ENCODE results near the gene SS18L1.

SS18L1 gene

DNA sequence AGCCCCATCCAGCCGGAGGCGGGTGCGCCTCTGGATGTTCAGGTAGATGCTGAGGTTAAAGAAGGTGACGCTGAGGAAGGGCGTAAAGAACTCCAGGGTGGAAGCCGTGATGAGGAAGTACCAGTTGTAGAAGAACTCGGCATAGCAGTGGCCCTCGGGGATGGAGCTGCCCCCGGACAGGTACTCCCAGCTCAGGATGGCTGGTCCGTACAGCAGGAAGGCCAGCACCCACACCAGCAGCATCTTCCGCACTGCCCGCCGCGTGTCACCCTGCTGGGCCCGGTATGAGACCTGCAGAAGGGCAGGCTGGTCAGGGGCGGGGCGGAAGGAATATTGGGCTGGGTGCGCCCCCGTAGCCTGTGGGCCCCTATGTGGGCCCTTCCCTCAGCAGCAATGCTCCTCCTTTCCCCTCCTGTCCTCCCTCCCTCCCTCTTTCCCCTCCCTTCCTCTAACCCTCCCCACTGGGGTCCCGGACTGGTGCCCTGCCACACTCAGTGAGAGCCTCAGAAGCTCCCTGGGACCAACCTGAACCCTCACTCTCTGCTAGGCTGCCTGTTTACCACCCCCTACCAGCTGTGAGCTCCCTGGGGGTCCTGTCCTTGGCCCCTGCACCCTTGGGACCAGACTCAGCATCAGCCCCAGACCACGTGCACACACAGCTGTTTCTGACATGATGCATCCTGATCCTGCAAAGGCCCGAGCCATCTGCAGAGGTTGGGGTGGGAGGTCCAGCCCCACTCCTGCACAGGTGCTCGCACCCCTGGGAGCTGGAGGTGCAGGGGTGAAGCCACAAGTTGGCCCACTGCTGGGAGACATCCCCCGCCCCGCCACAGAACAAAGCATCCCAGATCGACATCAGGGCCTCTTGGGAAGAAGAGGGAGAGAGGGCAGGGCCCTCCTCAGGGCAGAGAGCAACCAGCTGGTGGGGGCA, 73.3 kb downstream of the SS18L1 start:
- DNase-seq: no peak

- DNase-seq: no peak
These were observed 74.6 kb downstream of the SS18L1 start for GRCh38 chr20:62217913-62218773.

DNA sequence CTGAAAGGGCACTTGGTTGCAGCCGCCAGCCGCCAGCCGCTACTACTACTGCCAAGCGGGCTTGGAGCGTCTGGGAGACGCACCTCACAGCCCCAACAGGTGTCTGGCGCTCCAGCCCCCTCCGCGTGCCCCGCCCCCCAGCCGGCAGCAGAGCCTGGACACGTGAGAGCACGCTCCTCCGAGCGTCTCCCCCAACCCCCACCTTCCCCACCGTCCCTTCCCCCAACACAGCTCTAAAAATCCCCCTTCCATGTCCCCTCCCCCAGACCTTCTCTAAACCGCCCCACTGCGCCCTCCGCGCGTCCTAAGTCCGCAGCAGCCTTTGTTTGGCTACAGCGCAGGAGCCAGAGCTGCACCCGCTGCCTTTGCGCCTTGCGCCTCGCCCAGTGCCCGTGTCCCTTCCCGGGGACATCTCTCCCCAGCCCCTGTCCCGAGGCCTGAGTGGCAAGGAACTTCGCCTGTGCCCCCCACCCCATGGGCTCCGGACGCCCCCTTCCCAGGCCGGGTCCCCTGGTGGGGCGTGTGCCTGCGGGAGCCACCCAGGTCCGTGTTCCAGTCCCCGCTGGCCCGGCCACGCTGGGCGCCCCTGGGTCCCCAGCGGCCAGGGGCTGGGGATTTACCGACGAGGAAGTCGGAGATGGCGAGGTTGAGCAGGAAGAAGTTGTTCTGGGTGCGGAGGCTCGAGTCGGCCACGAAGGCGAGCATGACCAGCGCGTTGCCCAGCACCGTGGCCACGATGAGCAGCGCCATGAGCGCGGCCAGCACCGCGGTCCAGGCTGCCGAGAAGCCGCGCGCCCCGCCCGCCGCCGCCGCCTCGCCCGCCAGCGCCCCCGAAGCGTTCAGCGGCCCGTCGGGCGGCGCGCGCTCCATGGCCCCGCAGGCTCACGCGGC, 75.8 kb downstream of the SS18L1 start:
- no peak for DNase-seq

DNA sequence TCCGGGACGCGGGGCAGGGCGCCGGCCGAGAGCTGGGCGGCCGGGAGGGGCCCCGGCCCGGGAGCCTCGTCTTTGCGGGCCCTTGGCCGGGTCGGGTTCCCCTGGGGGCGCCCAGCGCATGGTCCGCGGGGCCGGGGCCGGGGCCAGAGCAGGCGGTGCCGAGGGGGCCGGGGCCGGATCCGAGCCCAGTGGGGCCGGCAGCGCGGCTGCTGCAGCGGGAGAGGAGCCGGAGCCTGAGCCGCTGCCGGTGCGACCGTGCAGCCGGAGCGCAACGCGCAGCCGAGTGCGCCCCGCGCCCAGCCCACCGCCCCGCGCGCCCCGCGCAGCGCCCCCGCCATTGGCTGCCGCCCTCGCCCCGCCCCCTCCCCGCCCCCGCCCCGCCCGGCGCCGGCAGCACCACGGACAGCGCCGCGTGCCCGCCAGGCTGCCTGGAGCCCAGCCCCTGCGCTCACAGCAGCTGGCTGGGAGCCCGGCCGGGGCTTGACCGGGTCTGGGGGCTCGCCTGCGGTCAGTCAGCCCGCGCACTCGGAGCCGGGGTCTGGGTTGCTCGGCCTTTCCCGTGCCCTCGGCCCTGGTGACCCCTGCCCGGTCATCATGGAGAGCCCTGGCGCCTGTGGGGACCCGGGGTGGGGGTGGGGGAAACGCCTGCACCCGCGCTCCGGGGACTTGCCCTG, 76.6 kb downstream of the SS18L1 start, which contains the start of gene HRH3:
TSS of gene HRH3 (minus strand) at position 287 of the 674 bp plus-strand sequence. CDS start 308 bp downstream, outside the sequence.
- no peak for DNase-seq

GRCh38 chr20:62220666-62221568, 77.3 kb downstream of the SS18L1 start:
- no peak for DNase-seq

DNA sequence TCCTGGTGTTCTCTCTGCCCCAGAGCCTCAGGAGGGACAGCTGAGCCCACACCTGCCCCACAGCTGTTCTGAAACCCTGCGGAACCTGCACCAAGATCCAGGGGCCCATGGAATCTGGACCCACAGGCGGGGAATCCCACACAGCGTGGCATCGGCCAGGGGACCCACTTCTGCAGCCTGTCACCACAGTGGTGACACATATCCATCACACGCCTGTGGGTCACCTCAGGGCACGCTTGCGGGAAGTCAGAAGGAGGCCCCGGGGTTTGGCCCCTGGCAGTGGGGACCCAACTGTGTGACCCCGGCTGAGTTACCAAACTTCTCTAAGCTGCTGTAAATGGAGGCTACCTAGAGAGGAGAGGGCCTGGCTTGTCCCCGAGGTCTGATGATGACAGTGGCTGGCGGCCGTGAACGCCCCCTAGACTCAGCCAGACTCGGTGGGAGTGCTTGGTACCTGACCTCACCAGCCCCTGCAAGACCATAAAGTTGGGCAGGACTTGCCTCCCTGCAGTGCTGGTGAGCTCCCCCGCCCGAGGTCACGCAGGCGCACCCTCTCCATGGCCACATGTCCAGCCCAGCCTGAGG, 78.8 kb downstream of the SS18L1 start:
- DNase-seq: no peak

- no peak for DNase-seq
These were observed 79.4 kb downstream of the SS18L1 start for GRCh38 chr20:62222972-62223371.

DNA sequence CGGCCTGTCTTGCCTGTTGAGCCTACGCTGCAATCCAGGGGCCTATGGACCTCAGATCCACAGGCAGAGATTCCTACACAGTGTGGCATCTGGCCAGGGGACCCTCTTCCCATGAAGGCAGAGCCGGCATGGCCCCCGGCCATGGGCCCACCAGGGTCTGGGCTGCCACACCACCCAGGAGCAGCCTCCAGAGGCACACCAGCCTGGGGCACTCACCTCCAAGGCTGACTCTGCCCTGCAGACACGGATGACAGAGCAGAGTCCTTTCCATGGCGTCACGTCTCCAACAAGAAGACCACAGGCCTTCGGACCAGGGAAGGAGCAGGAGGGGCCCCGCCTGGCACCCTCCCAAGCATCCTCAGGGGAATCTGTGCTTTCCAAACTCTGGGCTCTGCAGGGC, 80.0 kb downstream of the SS18L1 start:
- no peak for DNase-seq

GRCh38 chr20:62224113-62224855, 80.7 kb downstream of the SS18L1 start:
- DNase-seq: no peak

DNA sequence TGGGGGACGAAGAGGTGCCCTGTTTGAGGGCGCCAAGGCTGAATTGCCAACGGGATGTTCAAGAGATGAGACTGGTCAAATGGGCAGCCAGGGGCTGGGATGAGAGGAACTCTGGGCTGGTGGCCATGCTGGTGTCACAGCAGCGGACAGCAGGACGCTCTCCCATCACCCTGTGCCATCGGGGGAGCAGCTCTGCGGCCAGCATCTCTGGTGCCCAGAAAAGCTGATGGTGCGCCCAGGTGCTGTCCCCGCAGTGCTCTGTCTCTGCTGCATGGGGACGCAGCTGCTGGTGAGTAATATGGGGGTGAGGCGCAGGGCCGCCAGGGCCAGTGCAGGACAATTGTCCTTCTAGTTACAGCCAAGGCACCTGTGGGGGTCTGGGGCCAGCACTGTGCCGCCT, 81.5 kb downstream of the SS18L1 start:
- DNase-seq: no peak

DNA sequence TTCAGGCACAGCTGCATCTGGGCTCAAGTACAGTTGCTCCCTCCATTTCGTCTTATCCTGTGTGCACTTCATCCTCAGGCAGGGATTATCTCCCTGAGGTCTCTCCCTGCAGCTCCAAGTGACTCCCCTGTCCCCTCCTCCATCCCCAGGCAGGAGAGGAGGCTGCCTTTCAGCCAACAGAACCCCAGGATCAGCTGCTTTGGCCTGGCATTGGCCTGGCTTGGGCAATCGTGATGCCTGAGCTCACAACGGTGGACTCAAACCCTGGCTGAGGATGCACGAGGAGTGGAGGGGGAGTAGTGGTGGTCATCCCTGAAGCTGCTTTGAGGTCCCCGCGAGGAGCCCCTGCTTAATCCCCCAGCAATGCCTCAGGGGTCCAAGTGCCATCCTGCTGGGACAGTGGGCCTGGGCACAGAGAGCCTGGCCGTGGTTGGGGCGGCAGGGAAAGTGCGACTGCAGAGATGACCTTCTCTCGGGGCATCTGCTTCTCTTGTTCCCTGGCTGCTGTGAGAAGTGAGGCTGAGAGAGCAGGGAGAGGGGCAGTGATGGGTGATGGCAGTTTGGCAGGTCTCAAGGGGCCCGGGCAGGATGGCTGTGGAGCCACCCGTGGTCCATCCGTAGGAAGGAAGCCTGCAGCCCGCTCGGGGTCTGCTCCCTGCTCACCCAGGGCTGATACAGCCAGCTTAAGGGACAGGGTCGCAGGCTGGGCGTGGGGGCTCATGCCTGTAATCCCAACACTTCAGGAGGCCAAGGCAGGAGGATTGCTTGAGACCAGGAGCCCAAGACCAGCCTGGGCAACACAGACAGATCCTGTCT, 82.5 kb downstream of the SS18L1 start:
- DNase-seq: no peak

DNA sequence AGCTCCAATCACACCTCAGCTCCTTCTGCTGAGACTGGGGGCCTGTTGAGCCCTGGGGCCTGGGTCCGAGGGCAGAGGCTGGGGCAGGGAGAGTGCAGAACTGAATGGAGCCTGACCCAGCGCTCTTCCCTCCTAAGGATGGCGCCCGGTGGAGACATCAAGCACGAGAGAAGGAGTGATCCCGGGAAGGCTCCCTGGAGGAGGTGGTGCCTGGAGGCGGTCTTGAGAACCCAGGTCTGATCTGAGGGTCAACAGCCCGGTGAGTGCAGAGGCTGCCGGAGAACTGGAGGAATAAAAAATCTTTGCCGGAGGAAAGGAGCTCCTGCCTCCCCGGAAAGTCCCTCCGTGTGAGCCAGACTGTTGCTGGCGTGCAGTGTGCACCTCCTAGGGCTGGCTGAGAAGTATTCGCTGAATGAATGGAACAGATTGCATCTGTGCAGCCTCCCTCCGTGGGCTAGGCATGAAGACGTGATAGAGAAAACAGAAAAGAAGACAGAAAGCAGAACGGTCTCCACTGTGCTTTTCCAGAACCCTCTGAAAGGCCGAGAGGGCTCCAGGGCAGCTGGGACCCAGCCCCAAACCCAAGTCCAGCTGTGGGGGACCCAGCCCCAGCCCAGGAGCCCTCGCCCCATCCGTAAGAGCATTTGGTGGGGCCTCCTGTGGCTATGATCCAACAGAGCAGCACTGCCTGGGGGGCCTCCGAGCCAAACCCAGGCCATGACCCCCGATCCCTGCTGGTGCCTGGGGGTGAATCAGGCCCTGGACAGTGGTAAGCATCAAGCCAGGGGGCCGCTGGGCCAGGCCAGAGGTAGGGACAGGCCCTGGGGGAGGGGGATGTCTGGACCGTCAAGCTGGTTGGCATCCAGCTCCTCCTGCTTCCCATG, 83.4 kb downstream of the SS18L1 start:
- no peak for DNase-seq

DNA sequence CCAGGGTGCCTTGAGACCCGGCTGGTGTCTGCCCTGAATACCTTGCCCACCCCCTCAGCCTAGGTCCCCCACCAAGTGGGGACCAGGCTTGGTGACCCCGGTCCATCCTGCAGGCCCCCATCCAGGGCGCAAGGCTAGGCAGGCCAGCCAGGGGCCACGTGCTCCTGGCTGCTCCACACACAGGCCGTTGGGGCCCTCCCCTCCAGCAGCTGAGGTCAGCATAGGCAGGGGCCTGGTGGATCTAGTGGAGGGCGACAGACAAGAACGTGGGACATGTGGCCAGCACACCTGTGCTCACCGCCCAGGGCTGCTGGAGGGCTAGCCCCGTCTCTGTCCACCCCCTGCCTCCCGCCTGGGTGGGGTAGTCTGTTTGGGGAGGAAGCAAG, 84.0 kb downstream of the SS18L1 start:
- no peak for DNase-seq

DNA sequence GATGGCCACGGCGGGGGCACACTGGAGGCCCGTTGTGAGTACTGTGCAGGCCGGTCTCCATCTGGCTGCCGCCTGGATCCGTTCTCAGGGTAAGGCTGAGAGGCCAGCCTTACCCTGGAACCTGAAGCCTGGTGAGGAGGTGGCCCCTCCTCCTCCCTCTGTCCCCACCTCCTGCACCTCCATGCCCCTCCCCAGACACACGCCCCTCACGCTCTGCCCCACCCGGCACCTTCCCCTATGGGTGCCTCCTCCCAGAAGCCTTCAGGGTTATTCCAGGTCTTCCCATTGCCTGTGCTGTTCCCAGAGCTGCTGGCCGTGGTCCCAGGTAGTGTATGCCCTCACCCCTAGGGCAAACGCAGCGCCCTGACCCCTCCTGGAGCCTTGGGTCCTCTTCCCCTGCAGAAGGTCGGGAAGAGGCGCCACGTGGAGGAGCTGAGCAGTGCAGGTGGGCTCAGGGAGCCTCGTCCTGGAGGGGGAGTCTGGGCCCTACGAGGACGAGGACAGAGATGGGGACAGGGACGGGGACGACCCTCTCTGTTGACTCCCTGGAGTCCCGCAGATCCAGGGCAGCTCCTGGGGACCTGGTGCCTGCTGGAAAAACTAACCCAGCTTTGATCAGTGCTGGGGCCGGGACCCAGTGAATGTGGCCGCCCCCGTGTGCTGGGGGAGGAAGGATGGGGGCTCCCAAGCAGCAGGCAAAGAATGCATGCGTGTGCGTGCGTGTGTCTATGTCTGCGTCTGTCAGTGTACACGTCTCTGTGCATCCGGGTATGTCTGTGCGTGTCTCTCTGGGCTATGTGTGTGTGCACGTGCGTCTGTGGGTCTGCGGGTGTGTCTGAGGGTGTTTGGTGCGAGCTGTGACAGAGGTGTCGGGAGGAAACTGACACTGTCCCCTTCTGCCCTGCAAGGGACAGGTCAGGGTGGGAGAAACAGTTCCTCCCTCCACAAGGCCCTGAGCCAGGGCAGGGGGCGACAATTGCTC, 84.7 kb downstream of the SS18L1 start:
- no peak for DNase-seq

DNA sequence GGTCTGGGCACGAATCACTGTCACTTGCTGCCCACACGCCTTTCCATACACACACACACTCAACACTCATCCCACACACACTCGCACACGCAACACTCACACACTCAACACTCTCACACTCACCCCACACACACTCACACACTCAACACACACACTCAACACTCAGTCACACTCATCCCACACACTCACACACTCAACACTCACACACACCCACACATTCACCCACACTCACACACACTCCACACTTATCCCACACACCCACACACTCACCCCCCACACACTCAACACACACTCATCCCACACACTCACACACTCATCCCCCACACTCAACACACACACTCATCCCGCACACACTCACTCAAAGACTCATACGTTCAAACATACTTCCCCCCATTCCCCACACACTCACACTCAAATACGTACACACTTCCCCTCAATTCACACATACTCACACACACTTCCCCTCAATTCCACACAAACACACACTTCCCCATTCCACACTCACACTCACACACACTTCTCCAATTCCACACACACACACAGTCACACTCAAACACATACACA, 85.5 kb downstream of the SS18L1 start:
- no peak for DNase-seq

- DNase-seq: no peak
These were observed 86.1 kb downstream of the SS18L1 start for GRCh38 chr20:62229667-62230066.

All from GF-D8 (cell line).